Ishikawa (cell line): Measurements from ENCODE around the gene PRLH.

ENCODE experiments used
- CEBPB ChIP-seq: IDR thresholded peaks from 2 replicates; pipeline ENCODE4 v1.6.1; 2012
- CREB1 ChIP-seq: IDR thresholded peaks from 2 replicates; pipeline ENCODE4 v1.6.1; 2012; ENCODE audit warnings: low read depth
- EGR1 ChIP-seq: IDR thresholded peaks from 2 replicates; pipeline ENCODE4 v1.6.1; 2012
- EP300 ChIP-seq: IDR thresholded peaks from 2 replicates; pipeline ENCODE4 v1.6.1; 2012; ENCODE audit warnings: borderline replicate concordance
- FOXM1 ChIP-seq: IDR thresholded peaks from 2 replicates; pipeline ENCODE4 v1.6.1; 2012; ENCODE audit warnings: low read depth, borderline replicate concordance
- NFIC ChIP-seq: IDR thresholded peaks from 2 replicates; pipeline ENCODE4 v1.6.1; 2012
- RAD21 ChIP-seq: IDR thresholded peaks from 2 replicates; pipeline ENCODE4 v1.6.1; 2012; ENCODE audit warnings: low read depth
- REST ChIP-seq: IDR thresholded peaks from 2 replicates; pipeline ENCODE4 v1.6.1; 2012; ENCODE audit warnings: low read depth, mild to moderate bottlenecking
- TAF1 ChIP-seq: IDR thresholded peaks from 2 replicates; pipeline ENCODE4 v1.6.1; 2012; ENCODE audit warnings: low read depth, mild to moderate bottlenecking
- TCF12 ChIP-seq: IDR thresholded peaks from 2 replicates; pipeline ENCODE4 v1.6.1; 2012; ENCODE audit warnings: low read depth
- TEAD4 ChIP-seq: IDR thresholded peaks from 2 replicates; pipeline ENCODE4 v1.6.1; 2012
- YY1 ChIP-seq: IDR thresholded peaks from 2 replicates; pipeline ENCODE4 v1.6.1; 2012; ENCODE audit warnings: low read depth
- ZBTB7A ChIP-seq: IDR thresholded peaks from 2 replicates; pipeline ENCODE4 v1.6.1; 2012; ENCODE audit warnings: low read depth
- TF ChIP-seq, protein P1 (sequence below): IDR thresholded peaks from 2 replicates; pipeline ENCODE4 v1.6.1; 2012
- TF ChIP-seq, protein P2 (sequence below): IDR thresholded peaks from 2 replicates; pipeline ENCODE4 v1.6.1; 2012

PRLH gene

DNA sequence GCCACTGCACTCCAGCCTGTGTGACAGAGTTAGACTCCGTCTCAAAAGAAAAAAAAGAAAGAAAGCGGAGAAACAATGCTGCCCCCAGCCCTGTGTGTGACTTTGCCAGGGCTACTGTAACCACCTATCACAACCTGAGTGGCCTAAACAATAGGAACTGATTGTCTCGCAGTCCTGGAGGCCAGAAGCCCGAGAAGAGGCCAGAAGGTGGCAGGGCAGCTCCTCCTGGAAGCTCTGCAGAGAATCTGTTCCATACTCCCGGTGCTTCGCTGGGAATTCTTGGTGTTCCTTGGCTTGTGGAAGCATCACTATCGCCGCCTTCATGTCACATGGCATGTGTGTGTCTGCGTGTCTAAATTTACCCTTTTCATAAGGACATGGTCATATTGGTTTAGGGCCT, 38.6 kb downstream of the PRLH start:
- TF ChIP-seq EGR1 (no peak), RAD21 (peak; percentile 83)

GRCh38 chr2:237612527-237613357, 46.4 kb downstream of the PRLH start:
- no peak for TF ChIP-seq ZBTB7A
- TF ChIP-seq, protein P1, sequence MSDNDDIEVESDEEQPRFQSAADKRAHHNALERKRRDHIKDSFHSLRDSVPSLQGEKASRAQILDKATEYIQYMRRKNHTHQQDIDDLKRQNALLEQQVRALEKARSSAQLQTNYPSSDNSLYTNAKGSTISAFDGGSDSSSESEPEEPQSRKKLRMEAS, result no peak
- TF ChIP-seq EP300, result no peak
- no peak for TF ChIP-seq TCF12
- no peak for TF ChIP-seq REST
- TF ChIP-seq CREB1, result no peak
- no peak for TF ChIP-seq RAD21
- no peak for TF ChIP-seq NFIC
- no peak for TF ChIP-seq CEBPB
- no peak for TF ChIP-seq YY1
- no peak for TF ChIP-seq FOXM1
- TF ChIP-seq, protein P2, sequence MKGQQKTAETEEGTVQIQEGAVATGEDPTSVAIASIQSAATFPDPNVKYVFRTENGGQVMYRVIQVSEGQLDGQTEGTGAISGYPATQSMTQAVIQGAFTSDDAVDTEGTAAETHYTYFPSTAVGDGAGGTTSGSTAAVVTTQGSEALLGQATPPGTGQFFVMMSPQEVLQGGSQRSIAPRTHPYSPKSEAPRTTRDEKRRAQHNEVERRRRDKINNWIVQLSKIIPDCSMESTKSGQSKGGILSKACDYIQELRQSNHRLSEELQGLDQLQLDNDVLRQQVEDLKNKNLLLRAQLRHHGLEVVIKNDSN, result no peak
- no peak for TF ChIP-seq TAF1

GRCh38 chr2:237613679-237614078, 47.3 kb downstream of the PRLH start:
- TF ChIP-seq, protein P2, result no peak
- TF ChIP-seq REST (no peak), CEBPB (no peak), YY1 (no peak)

DNA sequence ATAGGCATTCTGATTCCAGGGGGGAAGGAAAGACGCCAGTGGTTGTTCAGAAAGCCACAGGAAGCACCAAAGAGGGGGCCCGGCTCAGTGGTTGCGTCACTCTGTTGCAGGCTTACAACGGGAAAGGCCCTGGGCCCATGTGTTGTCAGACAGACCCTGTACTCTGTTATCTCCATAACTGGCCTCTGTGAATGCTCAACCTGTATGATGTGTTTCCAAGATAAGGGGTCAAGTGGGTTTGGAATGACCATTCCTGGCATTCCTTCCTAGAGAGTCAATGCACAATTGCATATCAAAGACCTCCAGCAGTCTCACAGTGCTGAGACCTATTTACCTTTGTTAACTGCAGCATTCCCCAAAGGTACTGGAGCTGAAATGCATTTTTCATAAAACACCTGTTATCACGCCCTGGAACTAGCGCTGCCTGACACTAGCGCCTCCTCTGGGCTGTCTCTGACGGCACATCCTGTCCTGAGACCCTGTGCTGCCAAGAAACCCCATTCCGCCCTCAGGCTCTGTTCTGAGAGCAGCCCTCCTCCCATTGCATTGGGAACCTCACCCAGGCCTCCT, 47.9 kb downstream of the PRLH start:
- TF ChIP-seq NFIC (peak; percentile 67), TEAD4 (peak; percentile 91), TAF1 (no peak), RAD21 (peak; percentile 45), CEBPB (peak; percentile 79), ZBTB7A (no peak), FOXM1 (peak; percentile 64; the same call in 1 of the 2 replicates), EP300 (peak; percentile 92), TCF12 (peak; percentile 89)

- TF ChIP-seq CEBPB (no peak), CREB1 (no peak)
Observed at GRCh38 chr2:237615631-237616249, 49.4 kb downstream of the PRLH start.

GRCh38 chr2:237616373-237616733, 50.0 kb downstream of the PRLH start:
- TF ChIP-seq TEAD4 (no peak), FOXM1 (no peak), CEBPB (no peak), TCF12 (no peak), YY1 (no peak), EP300 (no peak)
- TF ChIP-seq, protein P2, result no peak
- TF ChIP-seq, protein P1, result no peak
